B cell (primary cell): ENCODE results near the gene TRIM65. TPM values are rescaled to one million over a fixed set of nuclear protein-coding genes. Genes with fewer than 3 reads are reported as not detected.

Source experiments
- ATAC-seq: fragments of 200-7000 bp; cut with Tn5 transposase; one replicate; pipeline ENCODE4 v1.10.0; 2021; ENCODE audit warnings: low read depth, mild to moderate bottlenecking, moderate number of reproducible peaks, moderate library complexity
- CTCF ChIA-PET: fragments of 350-600 bp; sonication (Branson Sonifier 250); formaldehyde crosslinking; loops from one replicate; lab custom pipeline; 2021; ENCODE audit warnings: antibody characterized with exemption, inconsistent platforms; lab: Charles Lee
- POLR2A ChIA-PET: fragments of 350-600 bp; sonication (Branson Sonifier 250); formaldehyde crosslinking; loops from one replicate; lab custom pipeline; 2021; ENCODE audit warnings: antibody characterized with exemption; lab: Charles Lee
- DNase-seq: peaks from one replicate; pipeline ENCODE4 v3.0.0; 2013
- H2AFZ ChIP-seq: 2 replicates; pipeline ENCODE4 v1.6.1; 2012; ENCODE audit warnings: mild to moderate bottlenecking, low read depth, low read length; ENCODE audit not compliant: insufficient read depth, poor library complexity, severe bottlenecking
- H3K27ac ChIP-seq, 2 donors: 1 replicate in 1 of 2; 2 replicates in 1 of 2; pipeline ENCODE4 v1.5.1; 2012 to 2013; ENCODE audit warnings: low read length in 2 of 2, mild to moderate bottlenecking in 2 of 2, moderate library complexity in 1 of 2
- H3K27me3 ChIP-seq, 4 experiments: fragments of 200-600 bp in 1 of 4; sonication (generic) in 1 of 4; replicated peaks in 1 of 4; 1 replicate in 2 of 4; 2 replicates in 2 of 4; pipeline versions ENCODE4 v1.6.1 to v1.7.0; 2013 to 2016; ENCODE audit warnings: low read length in 3 of 4, mild to moderate bottlenecking in 2 of 4, mixed read lengths in 1 of 4, moderate library complexity in 1 of 4; ENCODE audit not compliant: insufficient read depth in 4 of 4, control insufficient read depth in 3 of 4; ENCODE audit errors: control extremely low read depth in 1 of 4
- H3K36me3 ChIP-seq, 2 experiments: replicated peaks in 1 of 2; 1 replicate in 1 of 2; 2 replicates in 1 of 2; pipeline versions ENCODE4 v1.6.1 to v1.7.1; 2013; ENCODE audit warnings: low read length in 1 of 2; ENCODE audit not compliant: insufficient read depth in 2 of 2, control insufficient read depth in 1 of 2; ENCODE audit errors: control extremely low read depth in 1 of 2, extremely low read depth in 1 of 2
- H3K4me1 ChIP-seq, 2 donors: fragments of 200-600 bp in 1 of 2; sonication (generic) in 1 of 2; 1 replicate in 1 of 2; 2 replicates in 1 of 2; pipeline versions ENCODE4 v1.5.1 to v1.6.1; 2013 to 2017; ENCODE audit warnings: low read length in 2 of 2; ENCODE audit not compliant: control insufficient read depth in 2 of 2, insufficient read depth in 2 of 2
- H3K4me2 ChIP-seq: replicated peaks from 2 replicates; pipeline ENCODE3; 2012; ENCODE audit warnings: mild to moderate bottlenecking, low read depth, low read length; ENCODE audit not compliant: poor library complexity, severe bottlenecking
- H3K4me3 ChIP-seq, 5 experiments: fragments of 200-600 bp in 1 of 5; sonication (generic) in 1 of 5; 1 replicate in 3 of 5; 2 replicates in 2 of 5; pipeline versions ENCODE4 v1.5.1 to v1.7.0; 2011 to 2016; ENCODE audit warnings: low read length in 4 of 5, mild to moderate bottlenecking in 4 of 5, low read depth in 2 of 5, control low read depth in 1 of 5, moderate library complexity in 1 of 5; ENCODE audit not compliant: insufficient read depth in 1 of 5; ENCODE audit errors: control extremely low read depth in 1 of 5, extremely low read depth in 1 of 5
- H3K79me2 ChIP-seq: fragments of 200-600 bp; sonication (generic); one replicate; pipeline ENCODE4 v1.6.0; 2016; ENCODE audit warnings: low read length; ENCODE audit not compliant: control insufficient read depth, insufficient read depth
- H3K9ac ChIP-seq: fragments of 200-600 bp; sonication (generic); 2 replicates; pipeline ENCODE4 v1.6.1; 2017; ENCODE audit warnings: mild to moderate bottlenecking, low read length, moderate library complexity
- H3K9me3 ChIP-seq, 3 donors: one replicate each; pipeline versions ENCODE4 v1.6.1 to v1.7.1; 2013; ENCODE audit warnings: low read length in 2 of 3; ENCODE audit not compliant: control insufficient read depth in 2 of 3, insufficient read depth in 1 of 3; ENCODE audit errors: control extremely low read depth in 1 of 3
- H4K20me1 ChIP-seq: 2 replicates; pipeline ENCODE4 v1.6.0; 2012; ENCODE audit warnings: mild to moderate bottlenecking, low read length; ENCODE audit not compliant: insufficient read depth, control insufficient read depth, poor library complexity, severe bottlenecking
- H3K27ac Mint-ChIP-seq: one replicate; pipeline ENCODE4 v1.8.0; 2021; ENCODE audit warnings: mixed read lengths
- H3K27me3 Mint-ChIP-seq: one replicate; pipeline ENCODE4 v1.8.0; 2021; ENCODE audit warnings: mixed read lengths
- H3K4me1 Mint-ChIP-seq: one replicate; pipeline ENCODE4 v1.8.0; 2021; ENCODE audit warnings: mixed read lengths
- H3K4me3 Mint-ChIP-seq: one replicate; pipeline ENCODE4 v1.8.0; 2021; ENCODE audit warnings: mixed read lengths
- H3K9me3 Mint-ChIP-seq: one replicate; pipeline ENCODE4 v1.8.0; 2022; ENCODE audit warnings: mixed read lengths; ENCODE audit not compliant: insufficient read depth
- CTCF ChIP-seq: fragments of 200-600 bp; IDR thresholded peaks from one replicate; pipeline ENCODE4 v1.8.0; 2022; ENCODE audit warnings: antibody characterized with exemption, mild to moderate bottlenecking
- EZH2 ChIP-seq: IDR thresholded peaks from 2 replicates; pipeline ENCODE4 v1.6.1; 2012; ENCODE audit warnings: borderline replicate concordance, low read depth, mild to moderate bottlenecking, moderate library complexity, low read length; ENCODE audit not compliant: insufficient read depth, poor library complexity, severe bottlenecking
- WGBS: methylation state at CpG from one replicate; pipeline ENCODE4 v1.1.5; 2013; ENCODE audit warnings: missing lambda C conversion rate; ENCODE audit not compliant: insufficient coverage; 5-methylcytosine and 5-hydroxymethylcytosine counted together
- intact Hi-C: fragments of 100-400 bp; cut with micrococcal nuclease; formaldehyde crosslinking; loops from one replicate; pipeline ENCODE4 v1.10.0; 2022
- polyA plus RNA-seq: library from polyadenylated mRNA; depleted of rRNA; stranded (reverse); fragments of >200 nt; gene quantifications from 2 replicates; pipeline ENCODE4 v1.2.3, GENCODE V29; 2012
- total RNA-seq, 2 donors: library from RNA; stranded (reverse); fragments of 120-200 nt in 1 of 2; gene quantifications; 1 replicate in 1 of 2; 2 replicates in 1 of 2; pipeline versions ENCODE4 v1.2.3 to v1.2.4, GENCODE V29; 2013 to 2022

Gene TRIM65
- total and polyA plus RNA-seq, 2 donors (not counting 1 experiment from before 2014, with no cell fraction given), result 16.8 to 40.7 TPM

- Mint-ChIP-seq H3K4me3 (no peak overlapping the region), H3K27ac (no peak overlapping the region), H3K9me3 (no peaks in the 10 kb centered on the region), H3K4me1 (no peaks in the 10 kb centered on the region), H3K27me3 (no peaks in the 10 kb centered on the region)
- DNase-seq, result no peak
- H2AFZ ChIP-seq, result no peak overlapping the region
- TF ChIP-seq CTCF (no peak), EZH2 (no peak)
- no peak overlapping the region for H3K4me3 ChIP-seq
- no peak overlapping the region for H3K4me2 ChIP-seq
- ChIA-PET CTCF (interaction anchor here (0.7 to 1.6 kb wide), 3 partner anchors 8 to 136 kb away, joined by 3 to 4 read pairs (median 3); no protein-coding TSS in a partner anchor), POLR2A (no interaction called here)
- H3K36me3 ChIP-seq, result no peaks in the 10 kb centered on the region
- intact Hi-C loops, result no loop called here
- no peak for ATAC-seq
- 76% methylated on average over 7 of the region's 8 CpGs for WGBS
- no peaks in the 10 kb centered on the region for H3K79me2 ChIP-seq
- no peaks in the 10 kb centered on the region for H3K4me1 ChIP-seq
- H4K20me1 ChIP-seq, result no peaks in the 10 kb centered on the region
- H3K27me3 ChIP-seq, result no peaks in the 10 kb centered on the region
- no peak overlapping the region for H3K27ac ChIP-seq
- H3K9me3 ChIP-seq, result no peaks in the 10 kb centered on the region
- no peak overlapping the region for H3K9ac ChIP-seq
Measured at GRCh38 chr17:75885431-75885830, 11.3 kb downstream of the TRIM65 start.

- peaks cover 19% of the 10 kb centered on the region for H3K4me1 Mint-ChIP-seq
- TF ChIP-seq EZH2 (no peak), CTCF (no peak)
- Histone ChIP-seq H3K4me2 (no peak overlapping the region), H3K27me3 (peaks cover 0 to 7% (median 1%) of the 10 kb centered on the region in 4 experiments), H3K9me3 (no peaks in the 10 kb centered on the region), H3K36me3 (no peaks in the 10 kb centered on the region), H3K79me2 (no peaks in the 10 kb centered on the region), H3K4me3 (no peak overlapping the region), H3K9ac (no peak overlapping the region), H3K27ac (no peak overlapping the region), H3K4me1 (peaks cover 14 to 15% of the 10 kb centered on the region in 2 donors), H4K20me1 (no peaks in the 10 kb centered on the region), H2AFZ (no peak overlapping the region)
- H3K27ac Mint-ChIP-seq, result no peak overlapping the region
- H3K4me3 Mint-ChIP-seq, result no peak overlapping the region
- no peaks in the 10 kb centered on the region for H3K9me3 Mint-ChIP-seq
- ChIA-PET CTCF (interaction anchor here (1.5 to 1.8 kb wide), 2 partner anchors 15 to 36 kb away, joined by 4 to 6 read pairs; partner anchors contain the start of gene TRIM65), POLR2A (interaction anchor here (1.1 kb wide), 1 partner anchor 102 kb away, joined by 3 read pairs; no protein-coding TSS in a partner anchor)
- WGBS, result 85% methylated on average over 13 of the region's 15 CpGs
- ATAC-seq (no peak), DNase-seq (no peak)
- H3K27me3 Mint-ChIP-seq, result peaks cover 4% of the 10 kb centered on the region
- intact Hi-C loops, result no loop called here
Measured at GRCh38 chr17:75881678-75882454, 14.9 kb downstream of the TRIM65 start.
